Stimulated activated CD4-positive, alpha-beta T cell treated with anti-CD3 and anti-CD28 coated beads, TNF-alpha, amount 100 ng/mL, for 24 hours (primary cell): ENCODE data around the gene IKBKE.

Experiments used
- DNase-seq, 3 experiments: peaks; one replicate each; pipeline ENCODE4 v3.0.0-alpha.2; 2020; ENCODE audit warnings: low read depth in 3 of 3

The IKBKE gene

GRCh38 chr1:206541236-206541833 lies 71.1 kb downstream of the IKBKE start:
- DNase-seq, result no peak

DNA sequence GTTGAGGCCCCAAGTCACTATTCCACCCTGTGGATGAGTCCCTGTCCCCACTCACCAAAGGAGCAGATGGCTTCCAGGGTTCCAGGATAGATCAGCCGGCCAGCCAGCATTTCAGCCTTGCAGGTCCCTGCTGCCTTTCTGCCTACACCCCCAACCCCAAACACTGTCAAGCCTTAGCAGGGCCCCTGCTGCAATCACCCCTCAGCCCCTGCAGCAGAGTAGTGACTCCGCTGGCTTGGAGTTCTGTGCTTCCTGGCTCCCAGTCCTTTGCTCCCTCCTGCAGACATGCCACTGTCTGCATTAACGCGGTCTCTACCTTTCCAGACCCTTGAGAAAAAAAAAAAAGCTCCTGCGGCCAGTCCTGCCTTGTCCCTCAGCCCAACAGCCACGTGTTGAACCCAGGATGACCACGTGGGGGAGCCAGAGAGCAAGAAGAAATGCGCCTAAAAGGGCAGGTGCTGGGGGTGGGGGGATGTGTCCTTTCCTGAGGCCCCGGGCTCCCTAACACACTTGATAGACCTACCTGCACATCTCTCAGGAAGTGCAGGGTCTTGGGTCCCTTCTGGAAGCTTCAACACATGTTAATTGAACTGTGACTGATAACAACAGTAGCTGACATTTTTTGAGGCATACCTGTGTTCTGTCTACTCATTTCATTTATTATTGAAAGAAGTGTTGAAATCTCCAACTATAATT lies 74.4 kb downstream of the IKBKE start:
- DNase-seq, result peak; percentile 70 to 80 (median 76)

DNA sequence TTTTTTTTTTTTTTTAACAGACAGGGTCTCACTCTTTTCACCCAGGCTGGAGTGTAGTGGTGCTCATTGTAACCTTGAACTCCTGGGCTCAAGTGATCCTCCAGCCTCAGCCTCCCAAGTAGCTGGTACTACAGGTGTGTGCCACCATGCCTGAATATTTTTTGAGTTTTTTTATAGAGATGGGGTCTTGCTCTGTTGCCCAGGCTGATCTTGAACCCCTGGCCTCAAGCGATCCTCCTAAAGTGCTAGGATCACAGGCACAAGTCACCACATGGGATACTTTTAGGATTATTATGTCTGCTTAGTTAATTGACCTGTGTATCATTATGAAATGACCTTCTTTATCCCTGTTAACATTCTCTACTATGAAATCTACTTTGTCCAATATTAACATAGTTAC lies 75.1 kb downstream of the IKBKE start:
- DNase-seq, result no peak
